SU-DHL-6 (cell line): Measurements from ENCODE around the gene ADCY5.

Experiments
- H2AFZ ChIP-seq: fragments of 200-600 bp; sonication (generic); 2 replicates; pipeline ENCODE4 v1.6.1; 2014; ENCODE audit warnings: low read depth, mild to moderate bottlenecking, moderate library complexity, mixed read lengths, antibody characterized with exemption, low read length; ENCODE audit not compliant: severe bottlenecking
- H3F3A ChIP-seq: fragments of 200-600 bp; shearing (Covaris generic); 2 replicates; pipeline ENCODE4 v1.6.0; 2016; ENCODE audit warnings: antibody characterized with exemption, mild to moderate bottlenecking; ENCODE audit not compliant: insufficient read depth
- H3K27ac ChIP-seq: fragments of 200-600 bp; sonication (generic); 2 replicates; pipeline ENCODE4 v1.5.1; 2016; ENCODE audit warnings: low read depth, mild to moderate bottlenecking, low read length, moderate library complexity, mixed read lengths
- H3K27me3 ChIP-seq: fragments of 200-600 bp; sonication (generic), shearing (Covaris generic); 2 replicates; pipeline ENCODE4 v1.6.0; 2014; ENCODE audit warnings: mild to moderate bottlenecking, low read length
- H3K36me3 ChIP-seq: fragments of 200-600 bp; sonication (generic); 2 replicates; pipeline ENCODE4 v1.6.1; 2014; ENCODE audit warnings: mild to moderate bottlenecking, low read length, mixed read lengths
- H3K4me2 ChIP-seq: fragments of 300-600, 200-600 bp; shearing (Covaris generic), sonication (generic); 2 replicates; pipeline ENCODE4 v1.6.0; 2014; ENCODE audit warnings: low read length, low read depth, mild to moderate bottlenecking; ENCODE audit not compliant: poor library complexity, severe bottlenecking
- H3K4me3 ChIP-seq: fragments of 200-600 bp; sonication (generic); 2 replicates; pipeline ENCODE4 v1.5.1; 2014; ENCODE audit warnings: antibody characterized with exemption, low read length, mild to moderate bottlenecking, mixed read lengths; ENCODE audit not compliant: insufficient read depth, poor library complexity, severe bottlenecking
- H3K79me2 ChIP-seq: fragments of 200-600 bp; sonication (generic); 2 replicates; pipeline ENCODE4 v1.6.1; 2014; ENCODE audit warnings: mild to moderate bottlenecking, low read length, moderate library complexity; ENCODE audit not compliant: insufficient read depth
- H3K9ac ChIP-seq: fragments of 200-600 bp; sonication (generic); 2 replicates; pipeline ENCODE4 v1.7.0; 2014; ENCODE audit warnings: mild to moderate bottlenecking, low read length
- H3K9me2 ChIP-seq: fragments of 200-600 bp; sonication (generic); replicated peaks from 2 replicates; pipeline ENCODE4 v1.6.1; 2014; ENCODE audit warnings: low read length; ENCODE audit not compliant: insufficient read depth
- H3K9me3 ChIP-seq: fragments of 200-600 bp; sonication (generic); 2 replicates; pipeline ENCODE4 v1.6.1; 2014; ENCODE audit warnings: low read length, mixed read lengths; ENCODE audit not compliant: insufficient read depth
- H4K20me1 ChIP-seq: fragments of 200-600 bp; sonication (generic); 2 replicates; pipeline ENCODE4 v1.6.1; 2014; ENCODE audit warnings: low read depth, mild to moderate bottlenecking, antibody characterized with exemption, low read length, moderate library complexity, mixed read lengths
- EZH2phosphoT487 ChIP-seq: fragments of 200-600 bp; sonication (generic), shearing (Covaris generic); conservative IDR thresholded peaks from 2 replicates; pipeline ENCODE4 v1.6.1; 2018; ENCODE audit warnings: mild to moderate bottlenecking, antibody characterized with exemption, low read length, moderate library complexity, mixed read lengths
- TF ChIP-seq, protein P1 (sequence below): fragments of 200-600 bp; sonication (generic); IDR thresholded peaks from one replicate; pipeline ENCODE4 v1.5.1; 2017; ENCODE audit warnings: antibody characterized with exemption, mild to moderate bottlenecking, low read length, moderate library complexity; ENCODE audit not compliant: insufficient read depth, poor library complexity, severe bottlenecking

ADCY5 gene

DNA sequence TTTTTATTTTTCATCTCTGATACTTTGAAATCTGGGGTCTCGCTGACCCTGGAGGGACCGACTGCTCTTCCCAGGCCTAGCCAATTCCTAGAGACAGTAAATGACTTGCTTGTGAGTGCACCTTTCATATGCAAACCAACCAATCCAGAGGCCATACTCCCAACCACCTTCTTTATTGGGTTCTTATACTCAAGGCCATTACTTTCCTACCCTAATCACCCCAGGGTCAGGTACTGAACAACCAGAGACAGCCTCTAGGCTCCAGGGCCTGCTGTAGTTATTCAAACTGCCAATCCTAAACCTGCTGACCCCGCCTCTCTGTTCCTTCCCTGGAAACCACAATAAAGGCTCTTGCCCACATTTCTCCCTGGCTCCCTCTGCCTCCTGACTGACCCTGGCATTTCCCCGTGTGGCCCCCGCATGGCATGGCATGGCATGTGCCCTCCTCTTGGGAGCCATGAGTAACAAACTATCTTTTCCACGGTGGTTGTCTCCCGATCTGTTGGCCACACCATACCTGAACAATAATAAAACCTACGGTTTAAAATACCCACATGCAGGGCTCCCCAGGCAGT lies 42.9 kb downstream of the ADCY5 start:
- Histone ChIP-seq H2AFZ (no peak overlapping the region), H4K20me1 (no peaks in the 10 kb centered on the region), H3F3A (no peaks in the 10 kb centered on the region), H3K9ac (no peak overlapping the region), H3K36me3 (no peaks in the 10 kb centered on the region), H3K4me3 (no peak overlapping the region), H3K4me2 (no peak overlapping the region), H3K27ac (no peak overlapping the region), H3K27me3 (no peaks in the 10 kb centered on the region), H3K79me2 (no peaks in the 10 kb centered on the region), H3K9me3 (no peaks in the 10 kb centered on the region), H3K9me2 (no peaks in the 10 kb centered on the region)
- TF ChIP-seq, protein P1, sequence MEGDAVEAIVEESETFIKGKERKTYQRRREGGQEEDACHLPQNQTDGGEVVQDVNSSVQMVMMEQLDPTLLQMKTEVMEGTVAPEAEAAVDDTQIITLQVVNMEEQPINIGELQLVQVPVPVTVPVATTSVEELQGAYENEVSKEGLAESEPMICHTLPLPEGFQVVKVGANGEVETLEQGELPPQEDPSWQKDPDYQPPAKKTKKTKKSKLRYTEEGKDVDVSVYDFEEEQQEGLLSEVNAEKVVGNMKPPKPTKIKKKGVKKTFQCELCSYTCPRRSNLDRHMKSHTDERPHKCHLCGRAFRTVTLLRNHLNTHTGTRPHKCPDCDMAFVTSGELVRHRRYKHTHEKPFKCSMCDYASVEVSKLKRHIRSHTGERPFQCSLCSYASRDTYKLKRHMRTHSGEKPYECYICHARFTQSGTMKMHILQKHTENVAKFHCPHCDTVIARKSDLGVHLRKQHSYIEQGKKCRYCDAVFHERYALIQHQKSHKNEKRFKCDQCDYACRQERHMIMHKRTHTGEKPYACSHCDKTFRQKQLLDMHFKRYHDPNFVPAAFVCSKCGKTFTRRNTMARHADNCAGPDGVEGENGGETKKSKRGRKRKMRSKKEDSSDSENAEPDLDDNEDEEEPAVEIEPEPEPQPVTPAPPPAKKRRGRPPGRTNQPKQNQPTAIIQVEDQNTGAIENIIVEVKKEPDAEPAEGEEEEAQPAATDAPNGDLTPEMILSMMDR = no peak
- TF ChIP-seq EZH2phosphoT487 = no peak

DNA sequence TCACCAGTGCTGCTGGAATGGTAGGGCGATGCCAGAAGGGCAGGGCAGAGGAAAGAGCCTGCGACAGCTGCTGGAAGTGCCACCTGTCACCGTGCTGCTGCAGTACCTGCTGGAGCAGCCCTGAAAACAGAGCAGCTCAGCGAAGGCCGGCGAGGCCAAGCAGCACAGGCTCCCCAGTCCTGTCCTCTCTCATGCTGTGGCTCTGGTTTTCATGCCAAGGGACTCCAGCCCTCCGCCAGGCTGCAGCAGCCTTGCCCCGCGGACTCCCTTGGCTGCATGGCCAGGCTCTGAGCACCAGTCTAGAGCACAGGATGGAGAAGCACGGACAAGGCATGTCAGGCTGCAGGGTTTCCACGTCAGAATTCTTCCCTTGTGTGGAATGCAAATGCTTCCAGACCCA lies 43.9 kb downstream of the ADCY5 start:
- Histone ChIP-seq H3F3A (no peaks in the 10 kb centered on the region), H3K9me3 (no peaks in the 10 kb centered on the region), H3K4me3 (no peak overlapping the region), H3K79me2 (no peaks in the 10 kb centered on the region), H4K20me1 (no peaks in the 10 kb centered on the region), H3K36me3 (no peaks in the 10 kb centered on the region), H2AFZ (no peak overlapping the region), H3K27me3 (no peaks in the 10 kb centered on the region), H3K4me2 (no peak overlapping the region), H3K9me2 (no peaks in the 10 kb centered on the region), H3K9ac (no peak overlapping the region), H3K27ac (no peak overlapping the region)
- no peak for TF ChIP-seq EZH2phosphoT487
- TF ChIP-seq, protein P1 = no peak

DNA sequence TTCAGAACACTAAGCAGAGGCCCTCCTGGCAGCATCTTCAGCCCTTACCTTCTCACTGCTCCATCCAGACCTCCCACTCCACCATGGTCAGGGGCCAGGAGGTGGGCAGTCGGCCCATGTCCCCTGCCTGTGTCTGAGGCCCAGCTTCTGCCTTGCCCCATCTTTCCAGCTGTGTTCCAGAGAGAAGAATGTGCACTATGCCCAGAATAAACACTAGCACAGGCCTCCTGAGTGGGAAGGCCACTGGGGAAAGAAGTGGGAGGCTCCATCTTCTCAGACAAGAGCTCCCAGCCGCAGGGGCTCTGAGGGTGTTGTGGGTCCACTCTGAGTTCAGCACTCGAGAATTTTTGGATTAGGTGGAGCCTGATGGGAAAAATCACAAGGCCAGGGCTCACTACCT lies 44.5 kb downstream of the ADCY5 start:
- no peaks in the 10 kb centered on the region for H3K27me3 ChIP-seq
- no peaks in the 10 kb centered on the region for H4K20me1 ChIP-seq
- H2AFZ ChIP-seq = no peak overlapping the region
- H3K9me3 ChIP-seq = no peaks in the 10 kb centered on the region
- H3K9me2 ChIP-seq = no peaks in the 10 kb centered on the region
- no peak overlapping the region for H3K4me2 ChIP-seq
- no peak for TF ChIP-seq EZH2phosphoT487
- TF ChIP-seq, protein P1 = no peak
- no peaks in the 10 kb centered on the region for H3K36me3 ChIP-seq
- H3K4me3 ChIP-seq = no peak overlapping the region
- H3K79me2 ChIP-seq = no peaks in the 10 kb centered on the region
- no peaks in the 10 kb centered on the region for H3F3A ChIP-seq
- no peak overlapping the region for H3K27ac ChIP-seq
- no peak overlapping the region for H3K9ac ChIP-seq
